H4 (cell line): ENCODE results near the gene DSCAM. TPM values are rescaled to one million over a fixed set of nuclear protein-coding genes. Genes with fewer than 3 reads are reported as not detected.

Experiments
- DNase-seq: peaks from one replicate; pipeline ENCODE4 v3.0.0-alpha.2; 2015; ENCODE audit warnings: low spot score
- total RNA-seq: library from RNA; depleted of rRNA; stranded (reverse); fragments of >200 nt; shearing (Covaris generic); gene quantifications from 2 replicates; pipeline ENCODE4 v1.2.3, GENCODE V29; 2014

DSCAM gene
- total RNA-seq, 1 experiment from 2014 or later: 0.02 TPM

DNA sequence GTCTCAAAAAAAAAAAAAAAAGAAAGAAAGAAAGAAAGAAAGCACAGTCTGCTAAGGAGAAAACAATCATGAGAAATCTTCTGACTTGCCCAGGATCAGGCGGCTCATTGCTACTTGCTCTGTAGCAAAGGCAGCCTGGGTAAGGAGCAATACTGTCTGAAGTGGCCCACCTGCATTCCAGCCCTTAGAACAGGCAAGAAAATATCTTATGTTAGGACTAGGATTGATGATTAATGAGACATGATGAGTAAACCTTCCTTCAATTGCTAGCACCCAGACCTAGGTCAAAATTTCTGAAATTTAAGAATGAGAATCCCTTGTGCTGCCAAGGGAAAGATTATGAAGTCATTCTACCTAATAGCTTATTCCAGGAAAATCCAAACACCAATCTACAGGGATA, 140.8 kb downstream of the DSCAM start:
- DNase-seq: no peak

DNA sequence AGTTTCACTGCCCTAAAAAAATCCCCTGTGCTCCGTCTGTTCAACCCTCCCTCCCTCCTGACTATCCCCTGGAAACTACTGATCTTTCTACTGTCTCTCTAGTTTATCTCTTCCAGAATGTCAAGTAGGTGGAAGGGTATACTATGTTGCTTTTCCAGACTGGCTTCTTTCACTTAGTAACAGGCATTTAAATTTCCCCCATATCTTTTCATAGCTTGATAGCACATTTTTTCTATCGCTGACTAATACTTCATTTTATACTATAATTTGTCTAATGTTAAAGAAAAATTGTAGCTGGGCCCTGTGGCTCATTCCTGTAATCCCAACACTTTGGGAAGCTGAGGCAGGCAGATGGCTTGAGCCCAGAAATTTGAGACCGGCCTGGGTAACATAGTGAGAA, 142.8 kb downstream of the DSCAM start:
- DNase-seq: no peak

DNA sequence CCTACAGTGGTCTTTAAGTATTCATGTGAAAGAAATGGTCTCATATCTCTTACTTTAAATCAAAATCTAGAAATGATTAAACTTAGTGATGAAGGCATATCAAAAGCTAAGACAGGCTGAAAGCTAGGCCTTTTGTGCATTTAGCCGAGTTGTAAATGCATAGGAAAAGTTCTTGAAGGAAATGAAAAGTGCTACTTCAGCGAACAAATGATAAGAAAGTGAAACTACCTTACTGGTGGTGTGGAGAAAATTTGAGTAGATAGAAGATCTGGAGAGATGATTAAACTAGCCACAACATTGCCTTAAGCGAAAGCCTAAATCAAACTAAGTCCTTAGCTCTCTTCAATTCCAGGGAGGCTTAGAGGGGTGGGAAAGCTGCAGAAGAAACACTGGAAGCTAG, 147.6 kb downstream of the DSCAM start:
- DNase-seq: no peak

DNA sequence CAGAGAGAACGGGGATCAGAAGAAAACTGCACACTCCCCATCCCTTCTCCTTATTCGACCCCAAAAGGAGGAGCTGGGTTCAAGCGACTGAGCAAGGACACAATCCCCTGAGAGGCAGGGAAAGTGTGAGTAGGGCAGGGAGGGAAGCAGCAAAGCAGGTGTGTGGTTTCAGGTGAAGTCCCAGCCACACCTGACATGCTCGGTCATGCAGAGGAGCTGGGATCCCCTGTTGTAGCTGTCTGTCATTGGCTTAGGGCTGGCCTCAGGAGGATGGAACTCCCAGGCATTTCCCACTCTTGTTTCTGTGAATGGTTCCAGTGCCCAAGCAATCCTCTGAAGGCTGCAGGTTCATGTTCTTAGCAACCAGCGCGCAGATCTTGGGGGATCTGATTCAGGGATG, 150.7 kb downstream of the DSCAM start:
- DNase-seq: no peak

DNA sequence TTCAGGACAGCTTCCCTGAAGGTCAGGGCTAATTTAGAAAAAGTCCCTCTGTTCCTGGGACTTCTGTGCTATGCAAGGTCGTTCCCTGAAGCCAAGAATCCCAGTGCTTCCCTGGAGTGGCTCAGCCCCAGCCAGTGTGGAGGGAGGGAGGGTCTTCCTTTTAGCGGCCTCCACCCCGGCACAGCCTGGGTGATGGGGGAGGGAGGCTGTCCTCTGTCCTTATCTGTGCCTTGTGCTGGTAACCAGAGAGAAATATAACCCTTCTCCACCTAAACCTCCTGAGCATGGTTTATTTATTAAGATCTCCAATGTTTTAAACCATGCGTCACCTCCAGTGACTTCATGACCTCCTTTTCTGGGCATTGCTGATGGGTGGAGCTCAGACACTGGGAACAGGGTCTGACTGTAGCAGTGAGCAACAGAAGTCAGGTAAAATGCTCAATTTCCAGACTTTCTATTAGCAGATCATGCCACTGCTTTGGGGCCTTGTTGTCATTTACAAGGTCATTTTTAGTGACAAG, 157.1 kb downstream of the DSCAM start:
- DNase-seq: no peak

DNA sequence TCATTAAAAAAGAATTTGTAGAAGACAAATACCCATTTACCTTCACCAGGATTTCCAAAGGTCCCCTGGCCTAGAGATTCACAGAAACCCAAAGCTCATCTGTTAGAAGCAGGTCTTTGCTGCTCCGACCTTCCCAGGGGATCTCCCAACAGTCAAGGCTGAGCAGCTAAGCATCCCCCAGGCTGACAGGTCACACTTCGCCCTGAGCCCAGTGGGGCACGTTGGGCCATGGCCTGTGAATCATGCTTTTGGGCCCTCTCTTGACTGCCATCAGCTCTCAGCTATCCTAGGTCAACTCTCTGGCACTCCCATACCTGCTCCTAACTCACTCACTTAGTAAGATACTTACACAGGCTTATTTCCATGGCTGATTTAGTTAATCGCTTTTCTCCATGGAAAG, 157.7 kb downstream of the DSCAM start:
- DNase-seq: no peak

DNA sequence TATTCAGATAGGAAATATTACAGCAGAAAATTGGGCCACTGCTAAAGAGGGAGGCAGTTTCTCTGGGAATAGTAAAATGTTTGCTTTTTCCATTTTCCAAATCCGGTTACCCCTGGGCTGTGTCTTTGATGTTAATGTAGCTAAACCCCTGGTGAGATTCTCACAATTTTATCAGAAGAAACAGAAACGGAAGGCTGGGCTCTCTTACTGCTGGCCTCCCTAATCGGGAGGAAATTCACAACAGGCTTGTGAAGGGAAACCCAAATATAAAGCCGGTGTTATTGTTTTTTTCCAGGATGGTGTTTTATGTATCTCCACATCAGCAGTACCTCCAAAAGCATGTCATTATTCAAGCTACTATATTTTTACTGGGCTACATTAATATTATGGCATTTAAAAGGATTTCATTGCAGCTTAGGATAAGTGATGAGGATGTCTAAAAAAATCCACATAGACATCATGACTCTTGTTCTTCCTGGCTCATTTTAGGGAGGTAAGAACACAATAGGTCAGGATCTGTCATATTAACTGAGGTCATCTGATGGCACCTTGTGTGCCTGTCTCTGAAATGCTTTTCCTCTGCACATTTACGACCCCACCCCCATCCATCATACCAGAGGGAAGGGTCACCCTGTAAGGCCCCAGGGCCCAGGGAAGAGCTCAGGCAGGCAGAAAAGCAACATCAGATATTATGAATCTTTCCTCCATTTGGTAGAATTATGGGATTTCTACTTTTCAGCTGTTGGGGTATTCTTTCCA, 158.7 kb downstream of the DSCAM start:
- no peak for DNase-seq

DNA sequence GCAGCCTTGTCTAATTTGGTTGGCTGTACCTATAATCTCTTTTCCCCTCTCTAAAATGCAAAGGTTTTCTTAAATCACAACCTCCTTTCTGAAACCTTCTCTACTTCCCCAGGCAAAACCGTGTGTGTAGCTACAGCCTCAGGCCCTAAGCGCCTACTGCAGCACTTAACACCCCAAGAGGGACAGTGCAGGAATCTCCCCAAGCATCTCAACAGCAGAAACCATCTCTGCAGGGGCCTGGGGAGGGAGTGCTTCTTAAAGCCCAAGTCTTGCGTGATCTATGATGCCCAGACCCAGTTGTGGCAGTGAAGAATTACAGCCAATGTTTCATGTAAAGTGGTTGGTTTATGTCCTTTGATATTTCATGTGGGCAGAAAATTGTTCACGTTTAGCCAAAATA, 159.3 kb downstream of the DSCAM start:
- no peak for DNase-seq

DNA sequence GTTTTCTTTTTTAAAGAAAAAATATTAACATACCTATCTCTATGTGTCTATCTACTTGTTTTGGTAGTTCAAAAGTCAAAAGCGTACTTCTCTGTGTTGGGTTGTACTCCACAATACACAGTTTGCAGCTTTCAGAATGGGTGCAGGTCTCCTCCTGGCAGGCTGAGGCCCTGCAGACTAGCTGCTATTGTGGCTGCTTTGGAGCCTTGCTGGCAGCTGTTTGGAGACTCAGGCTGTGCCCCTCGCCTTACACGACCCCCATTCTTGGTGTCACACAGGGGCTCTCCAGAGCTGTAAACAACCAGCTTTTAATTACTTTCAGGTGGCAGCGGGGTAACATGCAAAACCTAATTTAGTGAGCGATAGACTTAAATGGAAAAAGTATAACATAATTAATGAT, 160.4 kb downstream of the DSCAM start:
- DNase-seq: no peak

DNA sequence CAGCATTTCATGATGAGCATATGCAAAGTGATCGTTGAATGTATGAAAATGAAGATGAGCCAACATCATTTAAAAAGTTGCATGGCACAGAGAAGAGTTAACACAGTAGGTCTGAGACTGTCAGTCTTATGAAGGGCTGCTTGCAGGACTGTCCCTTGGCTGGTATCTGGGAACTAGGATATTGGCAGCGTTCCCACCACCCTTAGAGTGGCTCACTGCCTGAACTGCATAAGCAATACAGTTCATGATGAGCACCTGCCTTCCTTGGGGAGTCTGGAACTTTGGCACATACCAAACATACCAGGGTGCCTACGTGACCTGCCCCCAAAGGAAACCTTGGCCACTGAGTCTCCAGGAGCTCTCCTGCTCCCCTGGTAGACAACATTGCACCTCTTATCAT, 161.8 kb downstream of the DSCAM start:
- no peak for DNase-seq

DNA sequence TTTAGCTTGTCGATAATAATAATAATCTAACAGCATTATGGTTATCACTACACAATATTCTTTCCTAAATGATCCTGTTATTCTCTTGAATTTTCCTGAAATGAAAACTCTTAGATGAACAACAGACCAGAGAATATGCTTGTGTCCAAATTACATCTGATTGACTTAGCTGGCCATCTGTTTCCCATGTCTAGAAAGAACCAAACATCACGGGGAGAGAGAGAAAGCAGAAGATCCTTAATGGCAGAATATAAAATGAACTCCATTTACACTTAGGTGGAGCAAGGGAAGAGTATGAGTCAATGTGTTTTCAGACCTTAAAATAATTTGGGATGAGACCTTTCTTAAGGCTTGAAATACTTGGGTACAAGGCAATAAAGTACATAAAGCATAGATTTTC, 162.2 kb downstream of the DSCAM start:
- no peak for DNase-seq

DNA sequence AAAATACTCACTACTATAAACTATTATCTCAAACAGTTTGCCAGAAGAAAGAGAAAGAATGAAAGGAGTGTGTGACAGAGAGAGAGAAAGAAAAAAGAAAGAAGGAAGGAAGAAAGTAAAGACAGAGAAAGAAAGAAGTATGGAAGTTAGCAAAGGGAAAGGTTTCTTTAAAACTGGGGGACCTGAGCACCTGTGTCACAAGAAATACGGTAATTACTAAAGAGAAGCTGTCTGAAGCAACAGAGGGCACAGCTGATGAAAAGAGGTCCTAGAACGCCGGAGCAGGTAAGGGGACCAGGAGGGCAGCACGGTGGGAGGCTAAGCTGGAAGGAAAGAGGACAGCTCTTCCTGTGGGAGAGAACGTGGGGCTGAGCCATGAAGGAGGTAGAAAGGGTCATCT, 163.6 kb downstream of the DSCAM start:
- no peak for DNase-seq

DNA sequence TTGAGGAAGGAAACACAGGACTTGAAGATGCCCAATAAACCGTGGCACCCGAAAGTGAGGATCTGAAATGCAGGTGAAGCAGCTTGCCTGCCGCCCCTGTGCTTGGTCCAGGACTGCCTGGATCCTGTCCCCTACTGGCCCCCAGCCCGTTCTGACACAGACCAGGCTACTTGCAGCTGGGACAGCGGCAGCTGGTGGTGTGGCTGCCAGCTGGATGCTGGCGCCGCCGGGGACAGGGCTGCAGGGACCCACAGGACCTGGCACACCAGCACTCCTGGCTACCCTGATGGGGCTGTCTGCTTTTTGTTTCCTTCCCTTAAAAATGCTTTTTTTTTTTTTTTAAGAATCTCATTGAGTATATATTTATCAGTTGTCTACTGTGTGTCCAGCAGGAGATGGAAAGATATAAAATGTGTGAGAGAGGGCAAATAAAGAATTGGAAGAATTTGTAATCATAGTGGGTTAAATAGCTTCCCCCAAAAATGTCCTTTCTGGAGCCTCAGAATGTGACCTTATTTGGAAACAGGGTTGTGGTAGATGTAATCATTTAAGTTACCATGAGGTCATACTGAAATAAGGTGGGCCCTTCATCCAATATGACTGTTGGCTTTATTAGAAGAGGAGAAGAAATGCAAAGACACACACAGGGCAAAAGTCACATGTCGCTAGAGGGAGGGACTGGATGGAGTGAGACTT, 165.6 kb downstream of the DSCAM start:
- DNase-seq: no peak

DNA sequence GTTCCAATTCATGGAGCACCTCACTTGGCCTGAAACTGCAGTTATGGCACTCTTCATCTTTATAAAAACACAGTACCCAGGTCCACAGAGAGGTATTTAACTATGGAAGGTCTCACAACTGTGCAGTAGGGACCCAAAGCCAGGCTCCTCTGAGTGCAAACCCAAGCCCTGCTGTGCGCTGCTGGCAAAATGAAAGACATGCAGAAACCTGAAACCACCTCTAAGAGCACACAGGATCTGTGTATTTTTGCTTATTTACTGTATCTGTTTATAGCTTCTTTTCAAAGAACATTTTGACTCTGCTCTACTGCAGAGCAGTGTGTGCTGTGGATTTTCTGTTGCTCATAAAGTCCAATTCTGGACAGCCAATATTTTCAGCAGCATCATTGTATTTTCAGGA, 166.6 kb downstream of the DSCAM start:
- DNase-seq: no peak

DNA sequence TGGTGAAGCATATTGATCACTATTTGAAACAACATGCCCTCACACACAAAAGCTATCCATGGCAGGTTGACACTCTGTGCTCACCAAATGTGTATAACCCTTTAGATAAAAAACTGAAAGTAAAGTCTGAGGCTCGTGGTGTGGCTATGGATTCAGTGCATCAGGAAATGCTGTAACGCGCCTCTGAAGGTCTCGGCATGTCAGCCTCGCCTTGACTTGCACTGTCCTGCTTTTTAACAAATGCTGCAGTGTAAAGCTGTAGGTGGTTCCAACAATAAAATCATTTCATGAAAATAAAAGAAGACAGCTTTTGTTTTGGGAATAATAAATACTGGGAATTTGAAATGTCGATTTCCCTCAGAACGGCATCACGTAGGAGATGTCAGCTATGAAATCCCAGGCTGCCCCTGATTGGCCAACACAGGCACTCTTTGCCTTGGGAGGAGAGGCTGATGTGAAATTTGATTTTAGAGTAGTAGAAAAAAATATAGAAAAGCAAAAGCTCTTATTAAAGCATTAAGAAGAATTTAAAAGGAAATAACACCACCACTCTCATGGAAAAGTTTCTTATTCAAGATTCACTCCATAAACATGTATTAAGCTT, 168.2 kb downstream of the DSCAM start:
- DNase-seq: no peak

DNA sequence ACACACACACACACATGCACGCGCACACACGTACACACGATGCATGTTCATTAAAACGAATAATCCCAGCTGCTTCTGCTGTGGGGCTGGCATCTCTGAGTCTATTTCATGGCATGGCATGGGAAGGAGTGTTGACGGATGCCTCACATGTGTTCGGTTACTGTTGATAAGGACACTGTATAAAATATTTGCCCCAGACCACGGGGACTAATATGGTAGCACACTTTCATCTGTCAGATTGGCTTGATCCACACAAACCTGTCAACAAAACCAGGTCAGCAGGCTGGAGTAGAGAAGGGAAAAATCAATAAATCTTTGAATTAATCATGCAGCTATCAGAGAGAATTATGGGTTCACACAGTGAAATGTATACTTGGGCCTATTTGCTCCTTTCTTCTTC, 171.9 kb downstream of the DSCAM start:
- no peak for DNase-seq

DNA sequence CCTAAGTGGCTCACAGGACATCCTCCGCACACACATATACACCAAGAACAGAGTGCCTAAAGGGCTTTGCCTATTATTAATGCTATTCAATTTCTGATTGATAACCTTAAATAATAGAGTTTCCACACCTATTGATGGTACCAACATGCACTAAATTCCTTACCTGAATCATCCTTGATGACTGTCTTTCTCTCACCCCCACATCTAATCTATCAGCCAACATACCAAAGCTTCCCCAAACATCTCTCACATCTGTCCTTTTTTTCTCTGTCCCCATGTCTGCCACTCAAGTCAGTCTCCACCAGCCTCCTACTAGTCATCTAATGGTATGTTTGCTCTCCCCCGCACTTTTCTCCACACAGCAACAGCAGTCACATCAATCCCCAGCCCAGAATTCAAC, 174.4 kb downstream of the DSCAM start:
- no peak for DNase-seq

DNA sequence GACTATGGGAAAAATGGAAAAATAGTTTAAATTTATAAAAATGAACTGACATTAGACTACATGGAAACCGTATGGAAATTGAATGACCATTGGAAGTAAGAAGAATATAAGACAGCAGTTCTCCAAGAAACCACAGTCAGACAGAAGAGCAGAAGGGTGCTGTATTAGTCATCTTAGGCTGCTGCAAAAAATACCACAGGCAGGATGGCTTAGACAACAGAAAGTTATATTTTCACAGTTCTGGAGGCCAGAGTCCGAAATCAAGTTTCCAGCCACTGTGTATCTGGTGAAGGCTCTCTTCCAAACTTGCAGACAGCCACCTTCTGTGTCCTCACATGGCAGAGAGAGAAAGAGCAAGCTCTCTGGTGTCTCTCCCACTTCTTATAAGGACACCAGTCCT, 175.2 kb downstream of the DSCAM start:
- DNase-seq: no peak

DNA sequence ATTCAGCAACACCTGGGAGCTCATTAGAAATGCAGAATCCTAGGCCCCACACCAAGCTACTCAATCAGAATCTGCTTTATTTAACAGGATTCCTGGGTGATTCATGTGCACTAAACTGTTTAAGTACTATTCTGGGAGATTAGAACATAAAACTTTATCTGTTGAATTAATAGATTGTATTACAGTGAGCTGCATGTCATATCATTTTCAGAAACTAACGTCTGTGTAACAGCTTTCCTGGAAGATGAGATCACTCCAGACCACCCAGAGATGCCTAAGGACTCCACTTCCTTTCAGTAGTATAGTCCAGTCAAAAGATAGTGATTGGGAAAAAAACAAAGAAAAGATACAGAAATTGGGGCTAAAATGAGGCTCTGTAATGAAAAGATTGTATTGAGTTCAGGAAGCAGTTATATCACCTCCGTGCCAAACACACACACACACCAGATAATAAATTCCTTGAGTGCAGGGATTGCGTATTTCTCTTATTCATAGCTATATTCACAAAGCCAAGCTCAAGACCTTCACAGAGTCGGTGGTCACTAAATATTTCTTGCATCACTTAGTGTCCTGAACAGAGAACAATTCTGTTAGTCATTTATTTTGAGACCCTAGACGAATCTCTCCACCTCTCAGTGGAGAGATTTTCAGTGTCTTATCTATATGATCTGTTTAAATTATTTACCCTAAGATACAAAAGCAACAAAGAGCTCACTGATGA, 178.2 kb downstream of the DSCAM start:
- DNase-seq: no peak

DNA sequence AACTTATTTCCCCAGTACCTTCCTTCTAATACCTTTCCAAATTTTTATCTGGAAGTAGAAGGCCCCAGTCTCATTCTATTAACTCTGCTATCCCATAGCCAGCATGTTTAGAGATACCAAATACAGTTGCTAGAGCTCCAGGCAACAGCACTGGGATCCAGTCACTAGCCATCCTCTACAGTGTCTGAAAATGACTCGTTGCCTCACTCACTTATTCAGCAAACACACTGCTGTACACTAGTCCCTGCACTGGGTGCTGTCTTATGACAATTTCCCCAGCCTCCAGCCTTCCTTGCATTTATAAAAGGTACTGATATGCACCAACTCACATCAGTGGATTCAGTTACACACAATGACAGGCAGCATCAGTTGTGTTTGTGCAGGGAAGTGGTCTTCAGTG, 179.0 kb downstream of the DSCAM start:
- no peak for DNase-seq

DNA sequence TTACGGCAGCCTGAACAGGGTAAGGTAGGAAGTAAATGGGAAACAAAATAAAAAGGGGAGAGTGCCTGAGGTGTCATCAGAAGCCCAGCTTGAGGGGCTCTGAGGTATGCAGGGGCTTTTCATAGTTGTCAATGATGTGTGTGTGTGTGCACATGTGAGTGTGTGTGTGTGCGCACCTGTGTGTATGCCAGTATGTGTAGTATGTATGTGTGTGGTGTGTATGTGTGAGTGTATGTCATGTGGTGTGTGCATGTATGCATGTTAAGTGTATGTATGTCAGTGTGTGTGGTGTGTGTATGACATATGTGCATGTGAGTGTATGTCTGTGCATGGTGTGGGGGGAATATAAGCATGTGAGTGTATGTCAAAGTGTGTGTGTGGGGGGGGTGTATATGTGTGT, 184.1 kb downstream of the DSCAM start:
- DNase-seq: no peak

DNA sequence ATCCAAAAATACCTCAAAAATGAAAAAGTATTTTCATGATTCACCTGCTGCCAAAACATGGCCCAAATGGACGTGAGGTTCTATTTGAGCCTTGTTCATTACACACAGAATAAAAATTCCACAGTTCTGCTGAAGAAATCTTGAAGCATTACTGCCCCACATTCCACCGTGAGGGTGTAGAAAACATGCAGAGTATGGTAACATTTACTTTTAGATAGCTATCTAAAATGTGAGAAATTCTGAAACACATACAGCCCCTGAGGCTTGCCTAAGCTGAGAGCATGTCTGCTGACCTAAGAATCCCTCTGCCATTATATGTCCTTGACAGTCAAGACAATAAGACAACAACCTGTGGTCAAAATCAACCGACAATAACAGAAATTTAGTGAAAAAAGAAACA, 186.5 kb downstream of the DSCAM start:
- DNase-seq: no peak
